ENCODE measurements around the gene DNAH5. TPM values are rescaled to one million over a fixed set of nuclear protein-coding genes. Genes with fewer than 3 reads are reported as not detected.

Gene DNAH5
- total and polyA plus RNA-seq, 2 donors (not counting 1 experiment from before 2014, with no cell fraction given) = not detected

- H3K27me3 Mint-ChIP-seq = no peaks in the 10 kb centered on the region
- DNase-seq = no peak
- no peaks in the 10 kb centered on the region for H3K4me1 Mint-ChIP-seq
- ChIA-PET POLR2A (no interaction called here), CTCF (no interaction called here)
- no peaks in the 10 kb centered on the region for H3K27me3 ChIP-seq (replicated peaks in 1 of 4; ENCODE audit: control extremely low read depth in 1 of 4, control insufficient read depth in 3 of 4, insufficient read depth in 4 of 4, low read length in 3 of 4)
- peaks cover 5% of the 10 kb centered on the region for H3K9me3 Mint-ChIP-seq (ENCODE audit: insufficient read depth)
- H3K4me2 ChIP-seq (replicated peaks; ENCODE audit: low read depth, low read length, poor library complexity, severe bottlenecking) = no peak overlapping the region
- H3K79me2 ChIP-seq (ENCODE audit: control insufficient read depth, insufficient read depth, low read length) = no peaks in the 10 kb centered on the region
- no peak overlapping the region for H3K4me3 ChIP-seq (ENCODE audit: control extremely low read depth in 1 of 5, extremely low read depth in 1 of 5, insufficient read depth in 1 of 5, low read depth in 2 of 5, low read length in 4 of 5)
- no peaks in the 10 kb centered on the region for H4K20me1 ChIP-seq (ENCODE audit: control insufficient read depth, insufficient read depth, low read length, poor library complexity, severe bottlenecking)
- no peak overlapping the region for H3K27ac ChIP-seq (ENCODE audit: low read length in 2 of 2)
- H3K27ac Mint-ChIP-seq = no peak overlapping the region
- intact Hi-C loops (cut with micrococcal nuclease) = no loop called here
- no peaks in the 10 kb centered on the region for H3K36me3 ChIP-seq (replicated peaks in 1 of 2; ENCODE audit: control extremely low read depth in 1 of 2, control insufficient read depth in 1 of 2, extremely low read depth in 1 of 2, insufficient read depth in 2 of 2, low read length in 1 of 2)
- H3K9me3 ChIP-seq (ENCODE audit: control extremely low read depth in 1 of 3, control insufficient read depth in 2 of 3, insufficient read depth in 1 of 3, low read length in 2 of 3) = peaks cover 0 to 4% (median 0%) of the 10 kb centered on the region in 3 donors
- H2AFZ ChIP-seq (ENCODE audit: insufficient read depth, low read depth, low read length, poor library complexity, severe bottlenecking) = no peak overlapping the region
- no peak overlapping the region for H3K9ac ChIP-seq (ENCODE audit: low read length)
- WGBS (ENCODE audit: insufficient coverage) = 87% methylated on average over 4 of the region's 6 CpGs
- TF ChIP-seq EZH2 (IDR thresholded peaks at IDR 0.05; ENCODE audit: borderline replicate concordance, insufficient read depth, low read depth, low read length, poor library complexity, severe bottlenecking) = no peak
- TF ChIP-seq CTCF (IDR thresholded peaks at IDR 0.05) = no peak
- no peak for ATAC-seq (ENCODE audit: low read depth)
- H3K4me3 Mint-ChIP-seq = no peak overlapping the region
- no peaks in the 10 kb centered on the region for H3K4me1 ChIP-seq (ENCODE audit: control insufficient read depth in 2 of 2, insufficient read depth in 2 of 2, low read length in 2 of 2)
Measured at GRCh38 chr5:13785781-13786415, 158.6 kb downstream of the DNAH5 start.

GRCh38 chr5:13783726-13784125 is 160.8 kb downstream of the DNAH5 start:
- H3K9me3 ChIP-seq (ENCODE audit: control extremely low read depth in 1 of 3, control insufficient read depth in 2 of 3, insufficient read depth in 1 of 3, low read length in 2 of 3) = peaks cover 0 to 4% (median 0%) of the 10 kb centered on the region in 3 donors
- no peak for ATAC-seq (ENCODE audit: low read depth)
- H3K9me3 Mint-ChIP-seq (ENCODE audit: insufficient read depth) = no peaks in the 10 kb centered on the region
- no peak for DNase-seq
- H3K4me2 ChIP-seq (replicated peaks; ENCODE audit: low read depth, low read length, poor library complexity, severe bottlenecking) = no peak overlapping the region
- no peaks in the 10 kb centered on the region for H3K27me3 ChIP-seq (replicated peaks in 1 of 4; ENCODE audit: control extremely low read depth in 1 of 4, control insufficient read depth in 3 of 4, insufficient read depth in 4 of 4, low read length in 3 of 4)
- H3K9ac ChIP-seq (ENCODE audit: low read length) = no peak overlapping the region
- no peak overlapping the region for H3K27ac ChIP-seq (ENCODE audit: low read length in 2 of 2)
- H4K20me1 ChIP-seq (ENCODE audit: control insufficient read depth, insufficient read depth, low read length, poor library complexity, severe bottlenecking) = no peaks in the 10 kb centered on the region
- no peaks in the 10 kb centered on the region for H3K36me3 ChIP-seq (replicated peaks in 1 of 2; ENCODE audit: control extremely low read depth in 1 of 2, control insufficient read depth in 1 of 2, extremely low read depth in 1 of 2, insufficient read depth in 2 of 2, low read length in 1 of 2)
- TF ChIP-seq CTCF (IDR thresholded peaks at IDR 0.05) = no peak
- no peak for TF ChIP-seq EZH2 (IDR thresholded peaks at IDR 0.05; ENCODE audit: borderline replicate concordance, insufficient read depth, low read depth, low read length, poor library complexity, severe bottlenecking)
- no peak overlapping the region for H2AFZ ChIP-seq (ENCODE audit: insufficient read depth, low read depth, low read length, poor library complexity, severe bottlenecking)
- CTCF ChIA-PET = interaction anchor here (0.6 kb wide), 1 partner anchor 9 kb away, joined by 3 read pairs; no protein-coding TSS in a partner anchor
- no peaks in the 10 kb centered on the region for H3K4me1 Mint-ChIP-seq
- H3K27me3 Mint-ChIP-seq = no peaks in the 10 kb centered on the region
- whole genome bisulfite sequencing (ENCODE audit: insufficient coverage) = 83% methylated on average over 10 of the region's 10 CpGs
- no peak overlapping the region for H3K4me3 Mint-ChIP-seq
- POLR2A ChIA-PET = no interaction called here
- H3K27ac Mint-ChIP-seq = no peak overlapping the region
- no peaks in the 10 kb centered on the region for H3K4me1 ChIP-seq (ENCODE audit: control insufficient read depth in 2 of 2, insufficient read depth in 2 of 2, low read length in 2 of 2)
- H3K4me3 ChIP-seq (ENCODE audit: control extremely low read depth in 1 of 5, extremely low read depth in 1 of 5, insufficient read depth in 1 of 5, low read depth in 2 of 5, low read length in 4 of 5) = no peak overlapping the region
- intact Hi-C loops (cut with micrococcal nuclease) = no loop called here
- H3K79me2 ChIP-seq (ENCODE audit: control insufficient read depth, insufficient read depth, low read length) = no peaks in the 10 kb centered on the region
